ENCODE data around the gene PPIL4. TPM values are rescaled to one million over a fixed set of nuclear protein-coding genes. Genes with fewer than 3 reads are reported as not detected.
A peak's percentile ranks its signal among the peaks of the same experiment; 100 is the strongest.

PPIL4 gene
- total and polyA plus RNA-seq, 2 of the 13 experiments (the other 11 are each of a cell fraction or from before 2014, with no cell fraction given) = 5.5 to 46.0 TPM

GRCh38 chr6:149464411-149464810 lies 81.4 kb downstream of the PPIL4 start:
- no peak overlapping the region for H2AFZ ChIP-seq (ENCODE audit: low read length)
- H3K79me2 ChIP-seq (ENCODE audit: insufficient read depth, low read length) = no peaks in the 10 kb centered on the region
- no TSS peak for BruUV-seq (replicated peaks)
- no peak overlapping the region for H3K9ac ChIP-seq (ENCODE audit: insufficient read depth, low read depth, low read length)
- peaks cover 22% of the 10 kb centered on the region for H3K4me1 ChIP-seq (ENCODE audit: insufficient read depth, low read length)
- H3K4me3 ChIP-seq (replicated peaks in 1 of 3; ENCODE audit: insufficient read depth in 1 of 3, low read depth in 2 of 3, low read length in 3 of 3) = no peak overlapping the region
- FAIRE-seq (no peak), DNase-seq (ENCODE audit: low spot score) (no peak), ATAC-seq (no peak)
- intact Hi-C loops (cut with micrococcal nuclease; ENCODE audit: unreplicated experiment) = no loop called here
- no peaks in the 10 kb centered on the region for H4K20me1 ChIP-seq (ENCODE audit: insufficient read depth, low read length)
- ChIA-PET POLR2A (no interaction called here), CTCF (ENCODE audit: low intra/inter-chr PET ratio, low total read pairs) (no interaction called here)
- no peak overlapping the region for H3K4me2 ChIP-seq (ENCODE audit: low read depth, low read length)
- H3K27ac ChIP-seq (ENCODE audit: extremely low read length, insufficient read depth, low read length) = no peak overlapping the region
- H3K9me3 ChIP-seq (ENCODE audit: low read length) = no peaks in the 10 kb centered on the region
- 76% methylated on average over 8 of the region's 8 CpGs for WGBS (ENCODE audit: low lambda C conversion rate)
- no peak for TF ChIP-seq THAP7 (CRISPR knock-in tag; IDR thresholded peaks at IDR 0.05)
- TF ChIP-seq PAWR (CRISPR knock-in tag; IDR thresholded peaks at IDR 0.05; ENCODE audit: borderline replicate concordance) = no peak
- TF ChIP-seq HNRNPH1 (optimal IDR thresholded peaks at IDR 0.05; ENCODE audit: low read depth, low read length) = no peak
- no peak for TF ChIP-seq ZNF678 (CRISPR knock-in tag; IDR thresholded peaks at IDR 0.05)
- in situ Hi-C loops (cut with HindIII; ENCODE audit: extremely low pct_ligation_motif_present, low pct_unique_long_range_greater_than_20kb) = no loop called here
- H3K36me3 ChIP-seq (replicated peaks in 1 of 2; ENCODE audit: control insufficient read depth in 1 of 2, insufficient read depth in 2 of 2, low read length in 2 of 2) = no peaks in the 10 kb centered on the region; a peak in 1 of 5 replicates
- no peaks in the 10 kb centered on the region for H3K27me3 ChIP-seq (ENCODE audit: control insufficient read depth in 1 of 2, insufficient read depth in 2 of 2, low read length in 2 of 2)

DNA sequence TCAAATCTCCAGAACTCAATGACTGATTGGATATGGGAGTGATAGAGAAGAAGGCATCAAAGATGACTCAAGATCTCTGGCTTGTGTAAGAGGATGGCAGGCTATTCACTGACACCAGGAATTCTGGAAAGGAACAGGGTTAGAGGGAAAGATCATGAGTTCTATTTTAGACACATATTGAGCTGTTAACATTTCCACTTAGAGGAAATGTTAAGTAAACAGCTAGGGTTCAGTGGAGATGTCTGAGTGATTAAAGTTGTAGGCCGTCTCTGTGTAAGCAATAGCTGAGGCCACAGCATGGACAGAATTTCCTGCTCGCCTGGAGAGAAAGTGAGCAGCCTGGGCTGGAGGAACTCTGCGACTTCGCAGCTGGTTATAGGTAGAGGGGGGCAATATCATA lies 82.1 kb downstream of the PPIL4 start:
- ChIA-PET CTCF (ENCODE audit: low intra/inter-chr PET ratio, low total read pairs) (no interaction called here), POLR2A (no interaction called here)
- WGBS (ENCODE audit: low lambda C conversion rate) = 55% methylated on average over 4 of the region's 4 CpGs
- DNase-seq (ENCODE audit: low spot score) = no peak
- ATAC-seq = peak; percentile 60
- H3K4me2 ChIP-seq (ENCODE audit: low read depth, low read length) = no peak overlapping the region
- no peaks in the 10 kb centered on the region; a peak in 1 of 5 replicates for H3K36me3 ChIP-seq (replicated peaks in 1 of 2; ENCODE audit: control insufficient read depth in 1 of 2, insufficient read depth in 2 of 2, low read length in 2 of 2)
- in situ Hi-C loops (cut with HindIII; ENCODE audit: extremely low pct_ligation_motif_present, low pct_unique_long_range_greater_than_20kb) = no loop called here
- peaks cover 22% of the 10 kb centered on the region for H3K4me1 ChIP-seq (ENCODE audit: insufficient read depth, low read length)
- H3K4me3 ChIP-seq (replicated peaks in 1 of 3; ENCODE audit: insufficient read depth in 1 of 3, low read depth in 2 of 3, low read length in 3 of 3) = no peak overlapping the region
- H3K27ac ChIP-seq (ENCODE audit: extremely low read length, insufficient read depth, low read length) = no peak overlapping the region
- H2AFZ ChIP-seq (ENCODE audit: low read length) = no peak overlapping the region
- H3K9ac ChIP-seq (ENCODE audit: insufficient read depth, low read depth, low read length) = no peak overlapping the region
- TF ChIP-seq FOXP4 (CRISPR knock-in tag; IDR thresholded peaks at IDR 0.05) (no peak), ZNF18 (CRISPR knock-in tag; IDR thresholded peaks at IDR 0.05; ENCODE audit: insufficient replicate concordance) (no peak), FOXA3 (CRISPR knock-in tag; IDR thresholded peaks at IDR 0.05) (no peak), MED1 (CRISPR knock-in tag; IDR thresholded peaks at IDR 0.05) (no peak), MEF2D (CRISPR knock-in tag; IDR thresholded peaks at IDR 0.05) (peak; percentile 47; the same call in 1 of the 2 replicates), RARA (CRISPR knock-in tag; IDR thresholded peaks at IDR 0.05) (peak; percentile 10; the same call in 1 of the 2 replicates), ZSCAN30 (CRISPR knock-in tag; IDR thresholded peaks at IDR 0.05) (no peak)
- TF ChIP-seq, protein P1, sequence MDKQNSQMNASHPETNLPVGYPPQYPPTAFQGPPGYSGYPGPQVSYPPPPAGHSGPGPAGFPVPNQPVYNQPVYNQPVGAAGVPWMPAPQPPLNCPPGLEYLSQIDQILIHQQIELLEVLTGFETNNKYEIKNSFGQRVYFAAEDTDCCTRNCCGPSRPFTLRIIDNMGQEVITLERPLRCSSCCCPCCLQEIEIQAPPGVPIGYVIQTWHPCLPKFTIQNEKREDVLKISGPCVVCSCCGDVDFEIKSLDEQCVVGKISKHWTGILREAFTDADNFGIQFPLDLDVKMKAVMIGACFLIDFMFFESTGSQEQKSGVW (CRISPR knock-in tag; IDR thresholded peaks at IDR 0.05; ENCODE audit: borderline replicate concordance) = no peak
- TF ChIP-seq, protein P2, sequence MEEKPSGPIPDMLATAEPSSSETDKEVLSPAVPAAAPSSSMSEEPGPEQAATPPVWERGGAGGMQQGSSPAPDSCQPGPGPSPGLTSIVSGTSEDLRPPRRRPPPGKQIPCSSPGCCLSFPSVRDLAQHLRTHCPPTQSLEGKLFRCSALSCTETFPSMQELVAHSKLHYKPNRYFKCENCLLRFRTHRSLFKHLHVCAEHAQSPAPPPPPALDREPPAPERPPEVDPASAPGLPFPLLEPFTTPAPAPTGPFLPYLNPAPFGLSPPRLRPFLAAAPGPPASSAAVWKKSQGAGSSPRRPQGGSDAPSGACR (CRISPR knock-in tag; IDR thresholded peaks at IDR 0.05) = no peak
- no peaks in the 10 kb centered on the region for H3K27me3 ChIP-seq (ENCODE audit: control insufficient read depth in 1 of 2, insufficient read depth in 2 of 2, low read length in 2 of 2)
- no TSS peak for BruUV-seq (replicated peaks)
- no peaks in the 10 kb centered on the region for H3K79me2 ChIP-seq (ENCODE audit: insufficient read depth, low read length)
- no peaks in the 10 kb centered on the region for H3K9me3 ChIP-seq (ENCODE audit: low read length)
- H4K20me1 ChIP-seq (ENCODE audit: insufficient read depth, low read length) = no peaks in the 10 kb centered on the region
- FAIRE-seq = no peak
- intact Hi-C loops (cut with micrococcal nuclease; ENCODE audit: unreplicated experiment) = no loop called here
